ENCODE results near the gene PARD3B. TPM values are rescaled to one million over a fixed set of nuclear protein-coding genes. Genes with fewer than 3 reads are reported as not detected.

Gene PARD3B
- total and polyA plus RNA-seq, 2 experiments from 2014 or later: 3.5 to 4.4 TPM

- Histone ChIP-seq H3K4me3 (no peak overlapping the region), H3K36me3 (ENCODE audit: insufficient read depth) (no peaks in the 10 kb centered on the region), H4K20me1 (replicated peaks; ENCODE audit: insufficient read depth) (no peaks in the 10 kb centered on the region), H2AFZ (no peak overlapping the region), H3K4me2 (no peak overlapping the region), H3K9me2 (ENCODE audit: insufficient read depth) (peaks cover 9% of the 10 kb centered on the region), H3K79me2 (replicated peaks; ENCODE audit: insufficient read depth) (no peaks in the 10 kb centered on the region), H3K27ac (ENCODE audit: low read depth) (no peak overlapping the region), H3K4me1 (ENCODE audit: insufficient read depth) (no peaks in the 10 kb centered on the region), H3K27me3 (ENCODE audit: insufficient read depth) (no peaks in the 10 kb centered on the region), H3F3A (replicated peaks; ENCODE audit: low read depth) (no peaks in the 10 kb centered on the region)
- TF ChIP-seq ZNF331 (CRISPR knock-in tag; IDR thresholded peaks at IDR 0.05; ENCODE audit: low read depth) (no peak), JUNB (IDR thresholded peaks at IDR 0.05; ENCODE audit: unreplicated experiment) (no peak), ZNF462 (CRISPR knock-in tag; IDR thresholded peaks at IDR 0.05) (no peak), NANOG (IDR thresholded peaks at IDR 0.05; ENCODE audit: borderline replicate concordance) (no peak), CTCF (conservative IDR thresholded peaks at IDR 0.05; ENCODE audit: low read depth in 2 of 2) (no peak), ZNF114 (CRISPR knock-in tag; IDR thresholded peaks at IDR 0.05) (no peak), EZH2 (IDR thresholded peaks at IDR 0.05; ENCODE audit: low read depth, unreplicated experiment) (no peak), POLR2AphosphoS5 (IDR thresholded peaks at IDR 0.05; ENCODE audit: low read depth) (no peak), REST (IDR thresholded peaks at IDR 0.05; ENCODE audit: unreplicated experiment) (no peak)
- DNase-seq (ENCODE audit: low spot score) (no peak), ATAC-seq (no peak)
- Mint-ChIP-seq H3K27me3 (ENCODE audit: insufficient read depth, low read depth, poor library complexity) (no peaks in the 10 kb centered on the region), H3K36me3 (ENCODE audit: low read depth) (no peaks in the 10 kb centered on the region), H3K4me1 (no peaks in the 10 kb centered on the region), H3K27ac (no peak overlapping the region), H3K4me3 (no peak overlapping the region), H3K9me3 (no peaks in the 10 kb centered on the region; the same call in 2 of the 3 replicates)
These were observed 405.5 kb downstream of the PARD3B start for GRCh38 chr2:204950695-204951346.
